HepG2 (cell line): ENCODE measurements around the gene RPH3AL. TPM values are rescaled to one million over a fixed set of nuclear protein-coding genes. Genes with fewer than 3 reads are reported as not detected.

Experiments
- ATF4 ChIP-seq, 2 experiments: fragments of 450-650 bp in 1 of 2; sonication (generic) in 1 of 2; formaldehyde crosslinking; IDR thresholded peaks; 2 replicates each; pipeline versions ENCODE4 v1.5.0 to v1.8.0; 2020 to 2022; ENCODE audit warnings: mild to moderate bottlenecking in 1 of 2, missing genetic modification reagents in 1 of 2
- ATRX ChIP-seq: sonication (generic); formaldehyde crosslinking; IDR thresholded peaks from 2 replicates; pipeline ENCODE4 v1.4.0; 2020; ENCODE audit warnings: missing genetic modification reagents, borderline replicate concordance
- E2F1 ChIP-seq: sonication (generic); formaldehyde crosslinking; IDR thresholded peaks from 2 replicates; pipeline ENCODE4 v1.5.0; 2020; ENCODE audit warnings: missing genetic modification reagents
- ESRRA ChIP-seq: sonication (generic); formaldehyde crosslinking; IDR thresholded peaks from 2 replicates; pipeline ENCODE4 v1.5.1; 2020; ENCODE audit warnings: mild to moderate bottlenecking, low read depth, missing genetic modification reagents
- GMEB1 ChIP-seq: sonication (generic); formaldehyde crosslinking; IDR thresholded peaks from 2 replicates; pipeline ENCODE4 v1.5.1; 2020; ENCODE audit warnings: missing genetic modification reagents, mild to moderate bottlenecking, borderline replicate concordance
- GMEB2 ChIP-seq: IDR thresholded peaks from 2 replicates; pipeline ENCODE4 v1.6.1; 2016; ENCODE audit warnings: missing biosample characterization, missing genetic modification reagents, low read depth
- HES4 ChIP-seq: sonication (generic); formaldehyde crosslinking; IDR thresholded peaks from 2 replicates; pipeline ENCODE4 v1.9.0; 2021; ENCODE audit warnings: mild to moderate bottlenecking, missing genetic modification reagents, borderline replicate concordance
- MTF2 ChIP-seq: sonication (generic); formaldehyde crosslinking; IDR thresholded peaks from 2 replicates; pipeline ENCODE4 v1.5.0; 2020; ENCODE audit warnings: missing genetic modification reagents, borderline replicate concordance
- NFYC ChIP-seq: IDR thresholded peaks from 2 replicates; pipeline ENCODE4 v1.6.1; 2016; ENCODE audit warnings: missing genetic modification reagents, missing compliant biosample characterization
- SIX1 ChIP-seq: sonication (generic); formaldehyde crosslinking; IDR thresholded peaks from 2 replicates; pipeline ENCODE4 v1.4.0; 2020; ENCODE audit warnings: missing genetic modification reagents, borderline replicate concordance
- SMYD3 ChIP-seq: sonication (generic); formaldehyde crosslinking; IDR thresholded peaks from 2 replicates; pipeline ENCODE4 v1.8.1; 2023; ENCODE audit warnings: mild to moderate bottlenecking, missing genetic modification reagents
- SPEN ChIP-seq: sonication (generic); formaldehyde crosslinking; IDR thresholded peaks from 2 replicates; pipeline ENCODE4 v1.5.1; 2020; ENCODE audit warnings: low read depth, mild to moderate bottlenecking, missing genetic modification reagents
- TFDP2 ChIP-seq: sonication (generic); formaldehyde crosslinking; IDR thresholded peaks from 2 replicates; pipeline ENCODE4 v1.4.0; 2020; ENCODE audit warnings: missing genetic modification reagents
- ZBTB37 ChIP-seq: sonication (generic); formaldehyde crosslinking; IDR thresholded peaks from 2 replicates; pipeline ENCODE4 v1.4.0; 2020; ENCODE audit warnings: mild to moderate bottlenecking, missing genetic modification reagents
- ZFP1 ChIP-seq: IDR thresholded peaks from 2 replicates; pipeline ENCODE4 v1.6.1; 2016
- ZNF33A ChIP-seq: sonication (generic); formaldehyde crosslinking; IDR thresholded peaks from 2 replicates; pipeline ENCODE4 v1.5.1; 2020; ENCODE audit warnings: missing genetic modification reagents, mild to moderate bottlenecking, moderate library complexity, borderline replicate concordance
- ZNF446 ChIP-seq: sonication (generic); formaldehyde crosslinking; IDR thresholded peaks from 2 replicates; pipeline ENCODE4 v1.5.0; 2020; ENCODE audit warnings: mild to moderate bottlenecking, missing genetic modification reagents
- ZNF75D ChIP-seq: sonication (generic); formaldehyde crosslinking; IDR thresholded peaks from 2 replicates; pipeline ENCODE4 v1.8.1; 2023; ENCODE audit warnings: missing genetic modification reagents, mild to moderate bottlenecking, borderline replicate concordance
- polyA plus RNA-seq, 8 experiments: library from polyadenylated mRNA; depleted of rRNA in 3 of 8; stranded (reverse) in 7 of 8; unstranded in 1 of 8; fragments of >200 nt; fragmentation: Illumina TruSeq in 4 of 8; extraction: Trizol in 4 of 8; gene quantifications; 2 replicates each; pipeline versions ENCODE4 v1.2.1 to v1.2.3, GENCODE V29; 2011 to 2016; ENCODE audit warnings: low read depth in 4 of 8, missing spikeins in 1 of 8, mixed read lengths in 1 of 8; ENCODE audit not compliant: insufficient read depth in 1 of 8
- total RNA-seq, 5 experiments: library from RNA; depleted of rRNA; stranded (reverse); fragments of >200 nt; fragmentation: Illumina TruSeq; extraction: Trizol; gene quantifications; 2 replicates each; pipeline ENCODE4 v1.2.3, GENCODE V29; 2016; ENCODE audit warnings: low read depth in 1 of 5
- TF ChIP-seq, protein P1 (sequence below): sonication (generic); formaldehyde crosslinking; IDR thresholded peaks from 2 replicates; pipeline ENCODE4 v1.5.1; 2020; ENCODE audit warnings: mild to moderate bottlenecking, missing genetic modification reagents, borderline replicate concordance

Gene RPH3AL
- total and polyA plus RNA-seq, 2 of the 13 experiments (the other 11 are each of a cell fraction or from before 2014, with no cell fraction given): 7.8 to 16.4 TPM

GRCh38 chr17:350706-351448, 1.7 kb downstream of the RPH3AL start (continued):
- TF ChIP-seq GMEB2 (CRISPR knock-in tag) (no peak), ZNF33A (CRISPR knock-in tag) (no peak), SIX1 (CRISPR knock-in tag) (no peak), NFYC (CRISPR knock-in tag) (no peak), SMYD3 (CRISPR knock-in tag) (0 out of 2 replicates have a peak, but pooled peaks have one; percentile 37), ZFP1 (CRISPR knock-in tag) (no peak), ZNF75D (CRISPR knock-in tag) (no peak), ATRX (CRISPR knock-in tag) (no peak), E2F1 (CRISPR knock-in tag) (no peak), ZBTB37 (CRISPR knock-in tag) (no peak), GMEB1 (no peak), HES4 (CRISPR knock-in tag) (no peak), ESRRA (CRISPR knock-in tag) (0 out of 2 replicates have a peak, but pooled peaks have one; percentile 29), MTF2 (CRISPR knock-in tag) (no peak), ATF4 (CRISPR knock-in tag; IDR thresholded peaks at IDR 0.05) (no peak), TFDP2 (CRISPR knock-in tag) (0 out of 2 replicates have a peak, but pooled peaks have one; percentile 27), SPEN (peak; percentile 47; the same call in 1 of the 2 replicates), ZNF446 (no peak)
- TF ChIP-seq, protein P1, sequence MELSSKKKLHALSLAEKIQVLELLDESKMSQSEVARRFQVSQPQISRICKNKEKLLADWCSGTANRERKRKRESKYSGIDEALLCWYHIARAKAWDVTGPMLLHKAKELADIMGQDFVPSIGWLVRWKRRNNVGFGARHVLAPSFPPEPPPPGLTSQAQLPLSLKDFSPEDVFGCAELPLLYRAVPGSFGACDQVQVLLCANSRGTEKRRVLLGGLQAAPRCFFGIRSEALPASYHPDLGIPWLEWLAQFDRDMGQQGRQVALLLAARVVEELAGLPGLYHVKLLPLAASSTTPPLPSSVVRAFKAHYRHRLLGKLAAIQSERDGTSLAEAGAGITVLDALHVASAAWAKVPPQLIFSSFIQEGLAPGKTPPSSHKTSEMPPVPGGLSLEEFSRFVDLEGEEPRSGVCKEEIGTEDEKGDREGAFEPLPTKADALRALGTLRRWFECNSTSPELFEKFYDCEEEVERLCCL: no peak
